Measurements from ENCODE around the gene IL27RA.

DNA sequence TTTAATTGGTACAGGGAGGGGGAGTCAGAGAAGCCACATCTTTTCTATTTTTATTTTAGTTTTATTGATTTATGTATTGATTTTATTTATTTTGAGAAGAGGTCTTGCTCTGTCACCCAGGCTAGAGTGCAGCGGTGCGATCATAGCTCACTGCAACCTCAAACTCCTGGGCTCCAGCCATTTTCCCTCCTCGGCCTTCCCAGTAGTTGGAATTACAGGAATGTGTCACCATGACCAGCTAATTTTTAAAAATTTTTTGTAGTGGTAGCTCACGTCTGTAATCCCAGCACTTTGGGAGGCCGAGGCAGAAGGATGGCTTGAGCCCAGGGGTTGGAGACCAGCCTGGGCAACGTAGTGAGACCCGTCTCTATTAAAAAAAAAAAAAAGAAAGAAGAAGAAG, 4.1 kb downstream of the IL27RA start:
- TF ChIP-seq YY1 (IDR thresholded peaks at IDR 0.05; ENCODE audit: insufficient read depth, insufficient read length) (no peak), SUZ12 (IDR thresholded peaks at IDR 0.05; ENCODE audit: extremely low read depth, insufficient read depth, insufficient read length) (no peak)

Data from NT2/D1 (cell line).